ENCODE results near the gene PWWP2B. TPM values are rescaled to one million over a fixed set of nuclear protein-coding genes. Genes with fewer than 3 reads are reported as not detected.

Gene PWWP2B
- total and polyA plus RNA-seq, 9 of the 15 experiments (the other 6 are each of a cell fraction or from before 2014, with no cell fraction given) = 0.07 to 9.2 (median 1.6) TPM; not detected in 1

GRCh38 chr10:132452216-132452650 lies 55.2 kb downstream of the PWWP2B start (continued):
- TF ChIP-seq REST (IDR thresholded peaks at IDR 0.05; ENCODE audit: borderline replicate concordance) = 0 out of 2 replicates have a peak, but pooled peaks have one; percentile 4
- no peak for TF ChIP-seq REST (CRISPR knock-in tag; IDR thresholded peaks at IDR 0.05; ENCODE audit: low read depth)
- TF ChIP-seq ZNF444 (CRISPR knock-in tag; IDR thresholded peaks at IDR 0.05) = no peak
- TF ChIP-seq E2F3 (CRISPR knock-in tag; IDR thresholded peaks at IDR 0.05) = no peak

All from K562 (cell line).